ENCODE measurements around the gene EXD3. TPM values are rescaled to one million over a fixed set of nuclear protein-coding genes. Genes with fewer than 3 reads are reported as not detected.

The EXD3 gene
- total RNA-seq, 2 donors from 2014 or later: 5.9 to 6.0 TPM

GRCh38 chr9:137315581-137316011, 107.4 kb downstream of the EXD3 start:
- Histone ChIP-seq H3K27ac (peak overlapping the region; percentile 24 to 66), H3K4me1 (peaks cover 0 to 59% of the 10 kb centered on the region in 2 donors)
- no peak for DNase-seq (ENCODE audit: low spot score)

GRCh38 chr9:137314561-137315560, 108.1 kb downstream of the EXD3 start:
- H3K36me3 ChIP-seq: no peaks in the 10 kb centered on the region
- peak overlapping the region; percentile 24 to 66 for H3K27ac ChIP-seq
- no peak for DNase-seq (ENCODE audit: low spot score)
- H3K4me1 ChIP-seq: peaks cover 0 to 51% of the 10 kb centered on the region in 2 donors
- H3K27me3 ChIP-seq: no peaks in the 10 kb centered on the region
- H3K4me3 ChIP-seq: no peak overlapping the region
- TF ChIP-seq CTCF (IDR thresholded peaks at IDR 0.05): no peak
- no peaks in the 10 kb centered on the region for H3K9me3 ChIP-seq

More at GRCh38 chr9:137315581-137316011, 107.4 kb downstream of the EXD3 start:
- no peaks in the 10 kb centered on the region for H3K27me3 ChIP-seq
- peak overlapping the region in 1 of 2 donors; percentile 40 for H3K4me3 ChIP-seq
- no peaks in the 10 kb centered on the region for H3K9me3 ChIP-seq
- TF ChIP-seq CTCF (IDR thresholded peaks at IDR 0.05): no peak
- no peaks in the 10 kb centered on the region for H3K36me3 ChIP-seq

GRCh38 chr9:137313956-137314560, 108.9 kb downstream of the EXD3 start:
- DNase-seq (ENCODE audit: low spot score): no peak
- H3K4me1 ChIP-seq: peaks cover 0 to 43% of the 10 kb centered on the region in 2 donors

GRCh38 chr9:137313326-137313936, 109.5 kb downstream of the EXD3 start:
- Histone ChIP-seq H3K36me3 (no peaks in the 10 kb centered on the region), H3K27me3 (no peaks in the 10 kb centered on the region), H3K4me1 (peaks cover 0 to 37% of the 10 kb centered on the region in 2 donors), H3K27ac (peak overlapping the region in 1 of 2 donors; percentile 66), H3K4me3 (no peak overlapping the region), H3K9me3 (no peaks in the 10 kb centered on the region)
- no peak for TF ChIP-seq CTCF (IDR thresholded peaks at IDR 0.05)
- no peak for DNase-seq (ENCODE audit: low spot score)

More at GRCh38 chr9:137313956-137314560, 108.9 kb downstream of the EXD3 start:
- H3K9me3 ChIP-seq: no peaks in the 10 kb centered on the region
- TF ChIP-seq CTCF (IDR thresholded peaks at IDR 0.05): peak in 1 of 2 donors; percentile 54
- H3K4me3 ChIP-seq: no peak overlapping the region
- H3K27me3 ChIP-seq: no peaks in the 10 kb centered on the region
- H3K27ac ChIP-seq: peak overlapping the region in 1 of 2 donors; percentile 66
- H3K36me3 ChIP-seq: no peaks in the 10 kb centered on the region

- H3K4me3 ChIP-seq: no peak overlapping the region
- H3K27ac ChIP-seq: no peak overlapping the region
- H3K9me3 ChIP-seq: no peaks in the 10 kb centered on the region
- H3K27me3 ChIP-seq: no peaks in the 10 kb centered on the region
- H3K36me3 ChIP-seq: no peaks in the 10 kb centered on the region
- no peak for DNase-seq (ENCODE audit: low spot score)
- no peak for TF ChIP-seq CTCF (IDR thresholded peaks at IDR 0.05)
- peaks cover 0 to 37% of the 10 kb centered on the region in 2 donors for H3K4me1 ChIP-seq
Measured at GRCh38 chr9:137312852-137313325, 110.1 kb downstream of the EXD3 start.

Data from right atrium auricular region (tissue), 2 donors.